Motor neuron (in vitro differentiated cells): ENCODE data around the gene TERT. TPM values are rescaled to one million over a fixed set of nuclear protein-coding genes. Genes with fewer than 3 reads are reported as not detected.
"Not testable (repeated sequence)": the region's sequence is repeated elsewhere in the genome, so short reads cannot be mapped to it uniquely, and the experiment has no call there.

Source experiments
- ATAC-seq, 8 experiments: fragments of 200-7000 bp; cut with Tn5 transposase; replicated peaks in 6 of 8; 2 replicates each; pipeline ENCODE4 v1.8.0; 2021; ENCODE audit warnings: mild to moderate bottlenecking in 8 of 8, moderate library complexity in 8 of 8
- H3K27ac ChIP-seq, 2 donors: fragments of 250-450 bp; sonication (Bioruptor Pico); 2 replicates each; pipeline ENCODE4 v1.9.0; 2021; ENCODE audit warnings: antibody characterized with exemption in 2 of 2, mild to moderate bottlenecking in 2 of 2, moderate library complexity in 1 of 2
- H3K4me1 ChIP-seq, 2 donors: fragments of 250-450 bp; sonication (Bioruptor Pico); replicated peaks in 1 of 2; 2 replicates each; pipeline ENCODE4 v1.6.1; 2021; ENCODE audit warnings: antibody characterized with exemption in 2 of 2, mild to moderate bottlenecking in 2 of 2, moderate library complexity in 1 of 2
- H3K4me3 ChIP-seq, 5 donors: fragments of 250-450 bp; sonication (Bioruptor Pico); 2 replicates each; pipeline ENCODE4 v1.9.0; 2021; ENCODE audit warnings: antibody characterized with exemption in 5 of 5, mild to moderate bottlenecking in 5 of 5, moderate library complexity in 4 of 5
- WGBS, 10 experiments: fragments of 450-650 bp; shearing (Covaris generic); methylation state at CpG; one replicate each; pipeline ENCODE4 v1.0.0; 2022; 5-methylcytosine and 5-hydroxymethylcytosine counted together
- in situ Hi-C, 9 experiments: fragments of 400-800 bp; cut with MboI; loops; one replicate each; pipeline ENCODE4 v1.15.0; 2021; ENCODE audit warnings: low sequenced_read_pairs in 9 of 9, low pct_unique_long_range_greater_than_20kb in 2 of 9; ENCODE audit not compliant: unreplicated experiment in 9 of 9
- total RNA-seq, 8 experiments: library from RNA; unstranded; fragments of 300-600 nt; gene quantifications; 2 replicates each; pipeline versions ENCODE4 v1.2.3 to v1.2.4, GENCODE V29; 2022

The TERT gene
- total RNA-seq, 8 experiments from 2014 or later: 0.05 to 6.3 (median 0.38) TPM; not detected in 1

- H3K27ac ChIP-seq: no peak overlapping the region
- no peak overlapping the region for H3K4me3 ChIP-seq
- ATAC-seq: no peak
- 80 to 100% (median 96%) methylated on average over 1 to 5 of the region's 25 CpGs; no CpG with 5 or more reads in 6 of the 10 experiments for WGBS, 10 experiments
- H3K4me1 ChIP-seq: peaks cover 7 to 14% of the 10 kb centered on the region in 2 donors
- in situ Hi-C loops: no loop called here
Measured at GRCh38 chr5:1232780-1233179, 62.1 kb downstream of the TERT start.

- WGBS, 10 experiments: 0 to 80% (median 61%) methylated on average over 1 to 6 of the region's 13 CpGs; no CpG with 5 or more reads in 5 of the 10 experiments
- no peak overlapping the region for H3K27ac ChIP-seq
- peak in 2 of 8 experiments; percentile 42 to 46 for ATAC-seq
- H3K4me1 ChIP-seq: peaks cover 11 to 22% of the 10 kb centered on the region in 2 donors
- no peak overlapping the region for H3K4me3 ChIP-seq
- in situ Hi-C loops: no loop called here
Measured at GRCh38 chr5:1231354-1231905, 63.4 kb downstream of the TERT start.

GRCh38 chr5:1230551-1230950 lies 64.3 kb downstream of the TERT start:
- ATAC-seq: no peak
- Histone ChIP-seq H3K4me3 (no peak overlapping the region), H3K27ac (no peak overlapping the region), H3K4me1 (peaks cover 11 to 24% of the 10 kb centered on the region in 2 donors)
- 94% methylated on average over 6 of the region's 17 CpGs; no CpG with 5 or more reads in 9 of the 10 experiments for WGBS, 10 experiments
- in situ Hi-C loops: no loop called here

- in situ Hi-C loops: no loop called here
- peaks cover 11 to 24% of the 10 kb centered on the region in 2 donors for H3K4me1 ChIP-seq
- WGBS, 10 experiments: no CpG with 5 or more reads among the region's 7 CpGs
- peak in 4 of 8 experiments; percentile 46 to 68 (median 64) for ATAC-seq
- no peak overlapping the region for H3K27ac ChIP-seq
- no peak overlapping the region for H3K4me3 ChIP-seq
Measured at GRCh38 chr5:1229822-1230221, 65.0 kb downstream of the TERT start.

- ATAC-seq, H3K27ac ChIP-seq, H3K4me3 ChIP-seq, in situ Hi-C loops: not testable (repeated sequence)
- WGBS, 10 experiments: 55 to 100% (median 81%) methylated on average over 1 to 10 of the region's 11 CpGs; no CpG with 5 or more reads in 1 of the 10 experiments
- H3K4me1 ChIP-seq: peaks cover 11 to 24% of the 10 kb centered on the region in 2 donors
Measured at GRCh38 chr5:1229023-1229422, 65.8 kb downstream of the TERT start.

- in situ Hi-C loops: no loop called here
- 0 to 79% (median 50%) methylated on average over 1 to 9 of the region's 15 CpGs; no CpG with 5 or more reads in 2 of the 10 experiments for WGBS, 10 experiments
- H3K4me3 ChIP-seq: no peak overlapping the region
- peak in 1 of 8 experiments; percentile 14 for ATAC-seq
- peaks cover 11 to 24% of the 10 kb centered on the region in 2 donors for H3K4me1 ChIP-seq
- H3K27ac ChIP-seq: no peak overlapping the region
Measured at GRCh38 chr5:1228120-1228519, 66.7 kb downstream of the TERT start.

GRCh38 chr5:1227667-1228066 lies 67.2 kb downstream of the TERT start:
- Histone ChIP-seq H3K4me3 (no peak overlapping the region), H3K27ac (no peak overlapping the region), H3K4me1 (peaks cover 11 to 24% of the 10 kb centered on the region in 2 donors)
- WGBS, 10 experiments: 6 to 81% (median 43%) methylated on average over 1 to 13 of the region's 14 CpGs
- in situ Hi-C loops: no loop called here
- ATAC-seq: peak in 5 of 8 experiments; percentile 31 to 81 (median 58)

GRCh38 chr5:1226839-1227581 lies 67.9 kb downstream of the TERT start:
- Histone ChIP-seq H3K4me1 (peaks cover 11 to 24% of the 10 kb centered on the region in 2 donors), H3K4me3 (no peak overlapping the region), H3K27ac (no peak overlapping the region)
- peak in 5 of 8 experiments; percentile 37 to 82 (median 59) for ATAC-seq
- in situ Hi-C loops: no loop called here
- WGBS, 10 experiments: 0 to 95% (median 50%) methylated on average over 1 to 13 of the region's 50 CpGs; no CpG with 5 or more reads in 3 of the 10 experiments

- peaks cover 5 to 17% of the 10 kb centered on the region in 2 donors for H3K4me1 ChIP-seq
- no peak overlapping the region for H3K4me3 ChIP-seq
- H3K27ac ChIP-seq: no peak overlapping the region
- in situ Hi-C loops: no loop called here
- peak in 1 of 8 experiments; percentile 11 for ATAC-seq
- WGBS, 10 experiments: 63 to 83% (median 72%) methylated on average over 1 to 12 of the region's 12 CpGs; no CpG with 5 or more reads in 6 of the 10 experiments
Measured at GRCh38 chr5:1226231-1226630, 68.6 kb downstream of the TERT start.

- in situ Hi-C loops: no loop called here
- peaks cover 4 to 11% of the 10 kb centered on the region in 2 donors for H3K4me1 ChIP-seq
- WGBS, 10 experiments: 8 to 80% (median 35%) methylated on average over 1 to 6 of the region's 11 CpGs; no CpG with 5 or more reads in 2 of the 10 experiments
- ATAC-seq: no peak
- no peak within 1 kb of the TSS for H3K27ac ChIP-seq
- no peak within 1 kb of the TSS for H3K4me3 ChIP-seq
Measured at GRCh38 chr5:1225081-1225480, 69.8 kb downstream of the TERT start, which contains the start of gene SLC6A18. Gene SLC6A18, plus strand, starts transcription at chr5:1225381. Its CDS starts 97 bp downstream, at chr5:1225478.

GRCh38 chr5:1224631-1225030 lies 70.2 kb downstream of the TERT start:
- in situ Hi-C loops: loop anchor here in 1 of 9 experiments (25.0 kb wide), 1 partner anchor 413 kb away; no protein-coding TSS in a partner anchor
- ATAC-seq: no peak

GRCh38 chr5:1223278-1223670 lies 71.6 kb downstream of the TERT start:
- ATAC-seq: no peak
- in situ Hi-C loops: loop anchor here in 1 of 9 experiments (25.0 kb wide), 1 partner anchor 414 kb away; no protein-coding TSS in a partner anchor

More at GRCh38 chr5:1224631-1225030, 70.2 kb downstream of the TERT start:
- H3K4me1 ChIP-seq: peaks cover 4 to 11% of the 10 kb centered on the region in 2 donors
- H3K4me3 ChIP-seq: no peak overlapping the region
- no peak overlapping the region for H3K27ac ChIP-seq
- 19 to 100% (median 93%) methylated on average over 1 to 6 of the region's 15 CpGs; no CpG with 5 or more reads in 2 of the 10 experiments for WGBS, 10 experiments

More at GRCh38 chr5:1223278-1223670, 71.6 kb downstream of the TERT start:
- H3K4me1 ChIP-seq: peaks cover 4 to 11% of the 10 kb centered on the region in 2 donors
- 33 to 92% (median 87%) methylated on average over 1 to 5 of the region's 12 CpGs; no CpG with 5 or more reads in 3 of the 10 experiments for WGBS, 10 experiments
- no peak overlapping the region for H3K4me3 ChIP-seq
- H3K27ac ChIP-seq: no peak overlapping the region
